ENCODE measurements around the gene GUK1.

GRCh38 chr1:228178737-228179684 lies 38.9 kb downstream of the GUK1 start:
- TF ChIP-seq, protein P1, sequence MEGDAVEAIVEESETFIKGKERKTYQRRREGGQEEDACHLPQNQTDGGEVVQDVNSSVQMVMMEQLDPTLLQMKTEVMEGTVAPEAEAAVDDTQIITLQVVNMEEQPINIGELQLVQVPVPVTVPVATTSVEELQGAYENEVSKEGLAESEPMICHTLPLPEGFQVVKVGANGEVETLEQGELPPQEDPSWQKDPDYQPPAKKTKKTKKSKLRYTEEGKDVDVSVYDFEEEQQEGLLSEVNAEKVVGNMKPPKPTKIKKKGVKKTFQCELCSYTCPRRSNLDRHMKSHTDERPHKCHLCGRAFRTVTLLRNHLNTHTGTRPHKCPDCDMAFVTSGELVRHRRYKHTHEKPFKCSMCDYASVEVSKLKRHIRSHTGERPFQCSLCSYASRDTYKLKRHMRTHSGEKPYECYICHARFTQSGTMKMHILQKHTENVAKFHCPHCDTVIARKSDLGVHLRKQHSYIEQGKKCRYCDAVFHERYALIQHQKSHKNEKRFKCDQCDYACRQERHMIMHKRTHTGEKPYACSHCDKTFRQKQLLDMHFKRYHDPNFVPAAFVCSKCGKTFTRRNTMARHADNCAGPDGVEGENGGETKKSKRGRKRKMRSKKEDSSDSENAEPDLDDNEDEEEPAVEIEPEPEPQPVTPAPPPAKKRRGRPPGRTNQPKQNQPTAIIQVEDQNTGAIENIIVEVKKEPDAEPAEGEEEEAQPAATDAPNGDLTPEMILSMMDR (conservative IDR thresholded peaks at IDR 0.05; ENCODE audit: low read depth, low read length): no peak
- no peak for TF ChIP-seq EZH2 (IDR thresholded peaks at IDR 0.05; ENCODE audit: low read length, unreplicated experiment)
- no peak for TF ChIP-seq EZH2phosphoT487 (IDR thresholded peaks at IDR 0.05; ENCODE audit: borderline replicate concordance, low read length)

Measured in PC-3 (cell line).